HG03025 (cell line): ENCODE data around the gene KRT85.

Experiments used
- ATAC-seq: cut with Tn5 transposase; IDR thresholded peaks from one replicate; pipeline ENCODE4 v1.9.1; 2021; ENCODE audit warnings: mild to moderate bottlenecking, moderate library complexity; ENCODE audit not compliant: unreplicated experiment, low FRiP score

The KRT85 gene

DNA sequence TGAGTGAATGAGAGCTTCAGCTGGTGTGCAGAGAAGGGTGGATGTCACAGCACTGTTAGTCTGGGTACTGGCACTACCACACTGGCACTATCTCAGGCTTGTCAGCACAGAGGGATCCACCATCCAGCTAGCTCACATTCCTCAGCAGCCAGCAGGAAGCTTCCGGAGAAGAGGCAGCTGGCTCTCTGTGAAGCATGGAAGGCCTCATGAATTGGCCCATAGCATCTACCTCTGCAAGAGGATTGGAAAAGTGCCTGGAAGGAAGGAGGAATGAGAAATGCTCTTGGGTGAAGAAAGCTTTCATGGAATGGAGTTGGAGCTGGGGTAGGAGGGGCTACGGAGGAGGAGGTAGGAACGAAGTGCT, 56.0 kb downstream of the KRT85 start:
- ATAC-seq = no peak

DNA sequence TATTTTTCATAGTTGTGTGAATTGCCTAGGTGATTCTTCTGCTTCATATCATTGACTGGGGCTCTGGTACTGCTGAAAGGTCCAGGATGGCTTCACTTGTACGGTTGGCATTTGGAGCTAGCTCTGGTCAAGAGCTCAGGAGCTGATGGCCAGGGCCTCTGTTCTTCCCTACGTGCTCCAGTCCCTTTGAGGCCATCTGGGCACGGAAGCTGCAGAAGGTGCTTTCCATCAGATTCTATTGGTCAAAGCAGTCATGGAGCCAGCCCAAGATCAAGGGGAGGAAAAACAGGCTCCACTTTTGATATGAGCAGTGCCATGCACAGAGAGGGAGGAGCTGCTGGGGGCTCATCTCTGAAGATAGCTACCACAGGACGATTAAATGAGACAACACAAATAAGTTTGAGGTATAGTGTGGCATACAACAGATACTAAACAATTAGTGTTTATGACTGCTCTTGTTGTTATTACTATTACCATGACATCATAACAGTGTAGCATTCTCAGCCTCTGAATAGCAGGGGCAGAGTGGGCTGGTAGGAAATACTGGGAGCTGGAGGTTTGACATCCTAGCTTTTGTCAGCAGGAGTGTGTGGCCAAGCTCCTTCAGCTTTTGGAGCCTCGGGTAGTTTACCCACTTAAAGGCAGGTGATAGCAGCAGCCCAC, 56.5 kb downstream of the KRT85 start:
- ATAC-seq = no peak
